AG09319 (cell line): Measurements from ENCODE around the gene CTDSP2.

ENCODE experiments used
- DNase-seq: peaks from one replicate; pipeline ENCODE4 v3.0.0-alpha.2; 2010; ENCODE audit warnings: low read depth; ENCODE audit errors: extremely low read depth
- CTCF ChIP-seq: IDR thresholded peaks from 2 replicates; pipeline ENCODE4 v1.5.1; 2011; ENCODE audit warnings: low read depth, mild to moderate bottlenecking, inconsistent platforms, low read length, moderate library complexity

CTDSP2 gene

DNA sequence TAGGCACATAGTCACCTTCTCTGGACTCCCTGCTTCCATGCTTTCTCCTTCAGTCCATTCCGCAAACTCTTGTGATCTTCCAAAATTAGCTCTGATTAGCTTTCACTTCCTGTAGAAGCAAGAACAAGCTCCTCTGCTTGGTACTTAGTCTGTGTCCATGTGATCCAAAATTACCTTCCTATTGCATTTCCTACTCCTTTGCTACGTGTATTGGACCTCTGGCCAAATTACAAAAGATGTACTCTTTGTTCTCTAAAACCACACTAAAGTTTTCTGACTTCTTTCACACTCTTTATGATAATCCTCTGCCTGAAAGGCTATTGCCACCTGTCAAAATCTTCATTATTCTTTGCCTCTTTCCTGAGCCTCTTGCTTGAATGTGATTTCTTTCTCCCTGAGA lies 64.7 kb downstream of the CTDSP2 start:
- no peak for DNase-seq
- no peak for TF ChIP-seq CTCF

- no peak for DNase-seq
- no peak for TF ChIP-seq CTCF
Observed at GRCh38 chr12:57781244-57781643, 65.3 kb downstream of the CTDSP2 start.

- TF ChIP-seq CTCF: no peak
- DNase-seq: no peak
Observed at GRCh38 chr12:57780284-57780897, 66.1 kb downstream of the CTDSP2 start.

DNA sequence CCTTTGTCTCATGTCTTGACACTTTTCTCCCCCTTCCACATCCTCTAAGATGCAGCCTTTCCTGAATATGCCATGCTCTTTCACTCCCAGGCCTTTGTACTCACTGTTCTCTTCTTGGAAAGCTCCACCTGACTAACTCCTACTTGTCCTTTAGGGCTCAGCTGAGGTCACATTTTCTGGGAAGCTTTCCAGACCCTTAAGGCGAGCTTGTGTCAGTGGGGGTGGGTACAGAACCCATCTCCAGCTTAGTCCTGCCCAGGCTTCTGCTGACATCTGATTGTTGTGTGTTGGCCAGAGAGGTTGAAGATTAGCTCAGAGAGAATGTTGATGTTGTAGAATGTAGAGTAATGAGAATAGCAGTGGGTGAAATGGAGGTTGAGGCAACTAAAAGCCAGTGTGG lies 66.8 kb downstream of the CTDSP2 start:
- no peak for TF ChIP-seq CTCF
- DNase-seq: no peak

GRCh38 chr12:57777911-57778310 lies 68.6 kb downstream of the CTDSP2 start:
- no peak for DNase-seq
- no peak for TF ChIP-seq CTCF

DNA sequence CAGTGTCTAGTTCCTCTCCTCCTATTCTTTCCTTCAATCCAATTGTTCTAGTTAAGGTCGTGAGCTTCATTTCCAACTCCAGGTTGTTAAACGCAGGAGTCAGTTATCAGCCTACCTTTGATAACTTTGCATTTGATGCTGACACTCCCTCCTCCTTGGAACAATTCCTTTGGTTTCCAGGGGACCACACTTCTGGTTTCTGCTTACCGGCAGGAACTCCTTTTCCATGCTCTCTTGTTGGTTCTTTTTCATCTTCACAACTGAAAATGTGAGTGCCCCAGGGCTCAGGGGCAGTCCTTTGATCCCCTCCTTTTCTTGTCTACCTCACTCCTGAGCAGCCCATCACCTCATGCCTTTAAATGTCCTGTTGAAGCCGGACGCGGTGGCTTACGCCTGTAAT lies 69.2 kb downstream of the CTDSP2 start:
- DNase-seq: no peak
- TF ChIP-seq CTCF: no peak

- no peak for DNase-seq
- TF ChIP-seq CTCF: no peak
Observed at GRCh38 chr12:57776247-57776587, 70.3 kb downstream of the CTDSP2 start.
